GM12878 (cell line): ENCODE results near the gene ALG11.

Source experiments
- BCL11A ChIP-seq: IDR thresholded peaks from 2 replicates; pipeline ENCODE4 v1.6.1; 2011; ENCODE audit warnings: low read depth, low read length
- CREB1 ChIP-seq: IDR thresholded peaks from 2 replicates; pipeline ENCODE4 v1.6.1; 2012; ENCODE audit warnings: low read depth, mild to moderate bottlenecking, inconsistent platforms
- CTCF ChIP-seq, 3 experiments: IDR thresholded peaks in 2 of 3; conservative IDR thresholded peaks in 1 of 3; 2 replicates each; pipeline ENCODE4 v1.5.1; 2011; ENCODE audit warnings: low read depth in 3 of 3, low read length in 3 of 3, mild to moderate bottlenecking in 3 of 3, control low read depth in 2 of 3, moderate library complexity in 2 of 3, inconsistent platforms in 1 of 3, mixed read lengths in 1 of 3; ENCODE audit not compliant: control insufficient read depth in 2 of 3, insufficient read depth in 1 of 3; ENCODE audit errors: extremely low read depth in 1 of 3
- ETV6 ChIP-seq, 2 experiments: fragments of 450-650 bp in 1 of 2; IDR thresholded peaks in 1 of 2; conservative IDR thresholded peaks in 1 of 2; 2 replicates each; pipeline ENCODE4 v1.6.1; 2014; ENCODE audit warnings: antibody characterized with exemption in 1 of 2, borderline replicate concordance in 1 of 2, low read depth in 1 of 2, mild to moderate bottlenecking in 1 of 2, moderate library complexity in 1 of 2
- KDM1A ChIP-seq: fragments of 200-600 bp; sonication (generic); IDR thresholded peaks from 2 replicates; pipeline ENCODE4 v1.6.1; 2016; ENCODE audit warnings: borderline replicate concordance
- MAX ChIP-seq: IDR thresholded peaks from 2 replicates; pipeline ENCODE4 v1.6.1; 2012; ENCODE audit warnings: low read depth, low read length, improper control_type of control experiment
- MXI1 ChIP-seq: fragments of 150-350 bp; IDR thresholded peaks from 2 replicates; pipeline ENCODE4 v1.6.1; 2011; ENCODE audit warnings: low read depth, mild to moderate bottlenecking, inconsistent platforms, low read length, improper control_type of control experiment
- NR2C1 ChIP-seq: fragments of 450-650 bp; IDR thresholded peaks from 2 replicates; pipeline ENCODE4 v1.6.1; 2017; ENCODE audit warnings: antibody characterized with exemption, mild to moderate bottlenecking, moderate library complexity
- SKIL ChIP-seq: fragments of 450-650 bp; IDR thresholded peaks from 2 replicates; pipeline ENCODE4 v1.6.1; 2017; ENCODE audit warnings: mild to moderate bottlenecking, low read depth, inconsistent platforms; ENCODE audit not compliant: poor library complexity, severe bottlenecking

- TF ChIP-seq MAX, result no peak
- TF ChIP-seq KDM1A, result no peak
- TF ChIP-seq CTCF (IDR thresholded peaks at IDR 0.05 in 2 of 3, conservative IDR thresholded peaks at IDR 0.05 in 1 of 3; ENCODE audit: control insufficient read depth in 2 of 3, extremely low read depth in 1 of 3, insufficient read depth in 1 of 3, low read depth in 3 of 3, low read length in 3 of 3), result no peak
- no peak for TF ChIP-seq MXI1
- no peak for TF ChIP-seq BCL11A
- no peak for TF ChIP-seq CREB1
- no peak for TF ChIP-seq ETV6 (conservative IDR thresholded peaks at IDR 0.05 in 1 of 2, IDR thresholded peaks at IDR 0.05 in 1 of 2; ENCODE audit: borderline replicate concordance in 1 of 2, low read depth in 1 of 2)
- TF ChIP-seq NR2C1, result no peak
- TF ChIP-seq SKIL, result no peak
Observed at GRCh38 chr13:51988988-51989618, 23.1 kb upstream of the ALG11 start.
